Putamen (tissue), 1 donor: Measurements from ENCODE around the gene RIN3.

ENCODE experiments used
- DNase-seq: peaks from one replicate; pipeline ENCODE4 v3.0.0-alpha.2; 2016; ENCODE audit warnings: low spot score

RIN3 gene

GRCh38 chr14:92597906-92598905, 84.6 kb downstream of the RIN3 start:
- no peak for DNase-seq

DNA sequence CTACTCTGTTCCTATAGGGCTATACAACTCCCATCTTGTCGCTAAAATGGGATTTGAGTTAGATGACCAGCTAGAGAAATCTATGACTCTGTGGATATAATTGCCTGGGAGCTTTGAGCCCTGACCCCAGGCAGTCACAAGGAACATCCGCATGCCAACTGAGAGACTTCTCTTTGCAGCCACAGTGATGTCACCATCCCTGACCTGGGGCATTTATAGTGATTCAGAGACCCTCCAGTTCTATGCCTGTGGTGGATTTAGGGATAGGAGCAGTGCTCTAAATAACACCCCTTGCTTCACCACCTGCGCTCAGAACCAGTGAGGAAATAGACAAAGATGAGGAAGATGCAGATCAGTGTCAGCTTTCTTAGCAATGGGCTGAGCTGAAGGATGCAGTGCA, 86.2 kb downstream of the RIN3 start:
- no peak for DNase-seq

- no peak for DNase-seq
These were observed 86.9 kb downstream of the RIN3 start for GRCh38 chr14:92600318-92601053.

DNA sequence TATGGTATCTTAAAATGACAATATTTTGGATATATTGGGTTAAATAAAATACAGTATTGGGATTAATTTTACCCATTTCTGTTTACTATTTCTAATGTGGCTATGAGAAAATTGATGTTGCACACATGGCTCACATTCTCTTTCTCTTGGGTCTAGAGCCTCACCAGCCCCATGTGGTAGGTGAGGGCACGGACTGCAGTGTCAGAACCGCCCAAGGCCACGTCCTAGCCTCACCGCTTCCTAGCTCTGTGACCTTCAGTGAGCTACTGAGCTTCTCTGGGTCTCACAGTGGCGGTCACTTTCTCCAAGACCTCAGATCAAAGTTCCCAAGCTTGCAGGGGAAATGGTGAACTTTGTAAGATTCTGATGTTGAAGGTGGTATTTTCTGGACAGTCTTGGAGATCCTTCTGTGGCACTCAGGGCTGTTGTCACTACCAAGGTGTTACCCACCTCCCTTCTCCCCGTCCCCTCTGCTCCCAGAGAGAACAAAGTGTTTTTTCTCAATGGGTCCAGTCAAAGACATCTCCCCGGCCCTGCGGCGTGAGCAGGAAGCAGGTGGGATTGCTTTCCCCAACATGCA, 87.6 kb downstream of the RIN3 start:
- no peak for DNase-seq

DNA sequence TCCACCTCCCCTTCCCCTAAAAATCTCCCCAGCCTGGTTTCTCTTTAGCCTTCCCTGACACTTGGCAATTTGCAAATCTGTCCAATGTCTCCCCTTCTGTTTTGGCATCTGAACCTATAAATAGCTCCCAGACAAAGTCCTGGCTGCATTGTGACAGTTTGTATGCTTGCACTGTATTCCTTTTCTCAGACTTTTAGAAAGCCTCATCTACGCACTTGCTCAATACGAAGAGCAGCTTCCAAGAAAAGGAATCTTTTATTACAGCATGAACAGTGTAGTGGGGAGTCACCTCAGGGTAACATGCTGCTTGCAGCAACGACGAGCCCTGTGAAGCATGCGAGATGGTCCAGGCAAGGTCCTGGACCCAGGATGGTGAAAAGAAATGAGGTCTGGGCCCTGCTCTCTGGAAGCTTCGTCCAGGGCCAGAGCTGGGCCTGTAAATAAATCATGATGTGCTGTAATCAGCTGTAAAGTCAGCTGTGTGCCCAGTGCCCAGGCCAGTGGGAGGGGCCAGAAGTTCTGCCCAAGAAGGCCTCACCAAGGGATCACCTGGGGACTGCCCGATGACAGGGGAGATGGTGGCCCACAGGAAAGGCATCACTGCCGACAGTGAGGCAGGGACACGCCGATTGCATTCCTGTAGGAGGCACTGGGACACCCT, 88.3 kb downstream of the RIN3 start:
- no peak for DNase-seq

- peak; percentile 2 for DNase-seq
These were observed 90.0 kb downstream of the RIN3 start for GRCh38 chr14:92603309-92604242.

DNA sequence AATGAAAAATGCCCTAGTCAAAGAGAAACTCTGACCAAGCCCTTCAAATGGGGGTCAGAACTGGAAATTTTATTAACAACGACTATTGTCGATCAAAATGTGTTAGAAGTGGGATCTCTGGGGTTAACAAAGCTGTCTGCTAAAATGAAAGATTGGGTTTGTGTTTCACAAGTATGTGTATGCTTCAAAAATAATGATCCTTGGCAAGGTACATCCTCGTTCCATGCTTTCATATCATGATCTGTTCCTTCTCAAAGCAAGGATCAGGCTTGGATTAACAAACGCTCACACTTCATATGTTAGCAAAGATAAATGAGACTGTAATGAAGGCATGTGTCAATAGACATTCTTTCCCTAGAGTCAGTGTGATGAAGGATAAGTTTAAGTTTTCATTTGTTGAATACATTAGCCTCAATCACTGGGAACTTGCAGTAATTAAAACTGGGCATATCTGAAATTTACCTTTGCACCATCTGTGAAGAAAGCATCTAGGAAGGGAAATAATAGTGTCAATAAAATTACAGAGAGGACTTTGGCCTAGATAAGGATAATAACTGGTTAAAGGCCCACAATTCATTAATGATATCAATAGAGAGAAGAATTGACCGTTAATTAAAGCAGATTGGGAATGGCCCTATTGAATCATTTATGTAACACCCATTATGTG, 91.8 kb downstream of the RIN3 start:
- DNase-seq = no peak

DNA sequence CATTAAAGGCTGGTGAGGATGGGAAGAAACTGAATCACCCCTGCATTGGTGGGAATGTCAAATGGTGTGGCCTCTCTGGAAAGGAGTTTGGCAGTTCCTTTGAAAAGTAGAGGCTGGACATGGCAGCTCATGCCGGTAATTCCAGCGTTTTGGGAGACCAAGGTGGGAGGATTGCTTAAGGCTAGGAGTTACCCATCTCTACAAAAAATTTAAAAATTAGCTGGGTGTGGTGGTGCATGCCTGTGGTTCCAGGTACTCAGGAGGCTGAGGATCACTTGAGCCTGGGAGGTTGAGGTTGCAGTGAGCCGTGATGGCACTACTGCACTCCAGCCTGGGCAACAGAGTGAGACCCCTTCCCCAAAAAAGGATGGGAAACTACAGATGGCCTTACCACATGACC, 93.7 kb downstream of the RIN3 start:
- no peak for DNase-seq

- DNase-seq = no peak
These were observed 94.3 kb downstream of the RIN3 start for GRCh38 chr14:92607702-92608429.

DNA sequence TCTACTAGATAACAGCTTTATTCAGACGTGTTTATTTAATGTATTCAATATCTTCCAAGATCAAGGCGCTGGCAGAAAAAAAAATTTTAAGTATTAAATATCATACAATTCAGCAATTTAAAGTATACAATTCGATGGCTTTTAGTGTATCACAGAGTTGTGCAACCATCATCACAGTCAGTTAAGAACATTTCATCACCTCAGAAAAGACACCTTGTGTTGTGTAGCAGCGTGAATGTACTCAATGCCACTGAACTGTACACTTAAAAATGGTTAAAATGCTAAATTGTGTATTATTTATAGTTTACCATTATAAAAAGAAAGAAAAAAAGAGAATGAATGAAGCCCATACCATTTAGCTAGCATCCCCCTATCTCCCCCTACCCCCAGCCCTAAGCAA, 96.4 kb downstream of the RIN3 start:
- no peak for DNase-seq

- DNase-seq = no peak
These were observed 97.3 kb downstream of the RIN3 start for GRCh38 chr14:92610849-92611271.

GRCh38 chr14:92613008-92613658, 99.6 kb downstream of the RIN3 start:
- DNase-seq = no peak

DNA sequence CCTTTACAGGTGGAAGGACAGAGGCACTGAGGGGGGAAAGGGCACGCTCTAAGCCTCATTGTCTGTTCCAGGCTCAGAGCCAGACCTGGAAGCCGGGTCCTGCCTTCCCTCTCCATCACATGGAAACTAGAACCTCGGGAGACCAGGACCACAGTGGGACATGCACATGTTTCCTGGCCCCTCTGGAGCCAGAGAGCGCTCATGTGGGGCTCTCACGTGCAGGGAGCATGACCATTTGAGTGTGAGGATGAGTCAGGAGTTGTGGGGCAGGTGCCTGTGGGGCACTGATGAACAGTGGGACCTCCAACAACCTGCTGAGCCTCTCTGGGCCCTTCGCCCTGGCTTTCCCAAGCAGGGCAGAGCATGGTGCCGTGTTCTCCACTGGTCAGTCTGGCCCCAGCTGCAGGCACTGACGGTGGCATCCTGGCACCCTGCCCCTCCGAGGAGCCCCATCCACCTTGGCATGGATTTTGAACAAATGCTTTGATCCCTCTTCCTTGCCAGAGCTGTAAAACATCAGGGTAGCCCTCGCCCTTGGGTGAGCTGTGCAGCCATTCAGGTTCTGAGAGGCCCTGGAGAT, 100.2 kb downstream of the RIN3 start:
- DNase-seq = no peak

DNA sequence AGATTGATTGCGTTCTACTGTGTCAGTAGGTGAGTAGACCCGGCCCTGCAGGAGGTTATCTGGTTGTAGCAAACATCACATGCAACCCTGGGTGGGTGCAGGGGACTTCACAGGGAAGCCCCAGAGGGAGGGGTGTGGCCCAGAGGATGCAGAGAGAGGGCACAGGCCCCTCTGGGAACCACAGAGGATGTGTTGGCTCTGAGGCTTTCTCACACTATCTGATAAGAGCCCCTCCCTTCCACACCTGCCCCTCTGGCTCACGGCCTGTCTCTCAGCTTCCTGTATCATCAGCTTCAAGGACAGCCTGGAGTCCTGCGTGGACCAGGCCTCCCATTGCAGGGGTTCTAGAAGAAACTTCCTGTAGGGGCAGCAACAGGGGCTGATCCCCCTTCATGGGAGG, 101.9 kb downstream of the RIN3 start:
- no peak for DNase-seq

DNA sequence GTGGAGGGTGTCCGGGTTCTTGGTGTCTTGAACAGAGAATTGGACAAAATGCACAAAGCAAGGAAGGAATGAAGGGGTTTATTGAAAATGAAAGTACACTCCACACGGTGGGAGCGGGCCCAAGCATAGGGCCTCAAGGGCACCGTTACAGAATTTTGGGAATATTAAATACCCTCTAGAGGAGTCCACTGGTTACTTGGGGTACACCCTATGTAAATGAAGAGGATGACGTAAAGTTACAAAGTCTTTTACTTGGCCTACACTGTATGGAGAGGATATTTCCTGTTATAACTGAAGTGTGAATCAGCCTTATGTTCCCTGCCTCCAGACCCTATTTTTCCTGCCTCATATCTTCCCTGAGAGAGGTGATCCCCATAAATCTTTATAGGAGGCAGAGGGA, 102.6 kb downstream of the RIN3 start:
- DNase-seq = no peak

- DNase-seq = no peak
These were observed 104.0 kb downstream of the RIN3 start for GRCh38 chr14:92617581-92617980.

DNA sequence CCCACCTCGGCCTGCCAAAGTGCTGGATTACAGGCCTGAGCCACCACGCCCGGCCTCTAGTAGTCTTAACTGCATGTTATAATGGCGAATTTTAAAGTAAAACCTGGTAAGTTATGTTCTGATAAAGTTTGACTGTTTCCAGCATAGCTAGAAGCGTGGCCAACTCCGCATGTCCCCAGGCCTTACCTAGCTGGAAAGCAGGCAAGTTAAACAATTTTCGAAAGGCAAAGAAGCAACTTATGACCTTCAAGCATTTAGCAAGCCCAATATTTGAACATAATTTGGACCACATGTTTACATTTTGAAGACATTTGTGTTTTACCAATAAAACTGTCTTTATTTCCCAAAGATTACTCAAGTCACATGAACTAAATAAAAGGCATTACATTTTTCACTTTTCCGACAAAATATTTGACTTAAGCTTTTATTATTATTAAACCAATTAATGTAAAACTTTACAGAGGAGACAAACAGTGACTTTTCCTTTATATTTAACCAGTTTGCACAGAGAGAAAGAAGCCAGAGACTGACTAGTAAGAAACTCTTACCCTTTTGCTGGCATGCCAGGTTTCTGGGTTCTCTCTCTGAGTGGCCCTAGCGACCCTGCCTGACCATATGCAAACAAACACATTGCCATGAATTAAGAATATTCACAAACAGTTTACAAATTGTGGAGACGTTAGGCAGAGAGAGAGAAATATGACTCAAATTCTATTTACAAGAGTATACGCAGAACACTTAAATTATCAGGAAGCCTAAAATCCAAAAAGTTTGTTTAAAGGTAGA, 106.3 kb downstream of the RIN3 start:
- DNase-seq = no peak

DNA sequence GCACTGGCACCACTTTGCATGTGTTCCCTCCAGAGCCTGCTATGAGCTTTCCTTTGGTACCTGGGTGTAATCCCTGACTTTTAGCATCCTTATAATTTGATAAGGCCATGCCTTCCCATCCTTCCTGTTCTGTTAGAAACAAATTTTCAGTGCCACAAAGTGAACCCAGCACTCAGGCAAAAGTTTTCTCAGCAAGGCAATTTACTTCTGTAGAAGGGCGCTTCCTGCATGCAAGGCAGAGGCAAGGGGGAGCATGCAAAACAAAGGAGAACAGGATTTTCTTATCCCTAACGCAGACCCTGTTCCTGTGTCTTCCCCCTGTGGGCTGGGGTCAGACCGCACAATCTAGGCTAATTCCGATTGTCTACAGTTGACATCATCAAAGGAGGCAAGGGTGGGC, 108.7 kb downstream of the RIN3 start:
- no peak for DNase-seq
